Inflammatory macrophage treated with lipopolysaccharide for 1 hour (primary cell): ENCODE data around the gene MGAT5.

ENCODE experiments used
- DNase-seq, 2 donors: peaks; one replicate each; pipeline ENCODE4 v3.0.0-alpha.2; 2020 to 2022

Gene MGAT5

GRCh38 chr2:134490559-134490958 lies 236.7 kb downstream of the MGAT5 start:
- DNase-seq: no peak

- DNase-seq: no peak
These were observed 237.2 kb downstream of the MGAT5 start for GRCh38 chr2:134491022-134491421.

- DNase-seq: no peak
These were observed 238.0 kb downstream of the MGAT5 start for GRCh38 chr2:134491771-134492441.

- DNase-seq: no peak
These were observed 239.9 kb downstream of the MGAT5 start for GRCh38 chr2:134493797-134494196.

- DNase-seq: no peak
These were observed 244.8 kb downstream of the MGAT5 start for GRCh38 chr2:134498654-134499053.

GRCh38 chr2:134499307-134499926 lies 245.5 kb downstream of the MGAT5 start:
- no peak for DNase-seq

GRCh38 chr2:134500211-134500935 lies 246.5 kb downstream of the MGAT5 start:
- no peak for DNase-seq

GRCh38 chr2:134501476-134502091 lies 247.7 kb downstream of the MGAT5 start:
- DNase-seq: no peak

- no peak for DNase-seq
These were observed 248.2 kb downstream of the MGAT5 start for GRCh38 chr2:134502104-134502503.
